Gastrocnemius medialis (tissue), 4 donors: ENCODE data around the gene SSTR5. TPM values are rescaled to one million over a fixed set of nuclear protein-coding genes. Genes with fewer than 3 reads are reported as not detected.
"Not testable (repeated sequence)": the region's sequence is repeated elsewhere in the genome, so short reads cannot be mapped to it uniquely, and the experiment has no call there.

Experiments used
- ATAC-seq, 2 donors: fragments of 150-250 bp; one replicate each; pipeline ENCODE4 v1.9.1; 2016
- DNase-seq, 2 donors: peaks; one replicate each; pipeline ENCODE4 v3.0.0-alpha.2; 2019
- H3K27ac ChIP-seq, 4 donors: fragments of 200-600 bp; sonication (generic); 1 replicate in 1 of 4; 2 replicates in 3 of 4; pipeline ENCODE4 v1.5.1; 2016 to 2018; ENCODE audit warnings: mild to moderate bottlenecking in 2 of 4, moderate library complexity in 1 of 4
- H3K27me3 ChIP-seq, 3 donors: fragments of 200-600 bp; sonication (generic) in 2 of 3; 1 replicate in 1 of 3; 2 replicates in 2 of 3; pipeline versions ENCODE4 v1.5.1 to v1.6.0; 2016 to 2019; ENCODE audit warnings: mild to moderate bottlenecking in 1 of 3, moderate library complexity in 1 of 3
- H3K36me3 ChIP-seq, 2 donors: fragments of 200-600 bp; sonication (generic) in 1 of 2; one replicate each; pipeline ENCODE4 v1.5.1; 2017 to 2018
- H3K4me1 ChIP-seq, 2 donors: fragments of 200-600 bp; sonication (generic) in 1 of 2; one replicate each; pipeline ENCODE4 v1.5.1; 2016 to 2017; ENCODE audit warnings: mild to moderate bottlenecking in 2 of 2
- H3K4me3 ChIP-seq, 4 donors: fragments of 200-600 bp; sonication (generic) in 3 of 4; 1 replicate in 1 of 4; 2 replicates in 3 of 4; pipeline ENCODE4 v1.5.1; 2016 to 2019; ENCODE audit warnings: mild to moderate bottlenecking in 2 of 4
- H3K9me3 ChIP-seq, 3 donors: fragments of 200-600 bp; sonication (generic) in 2 of 3; 1 replicate in 1 of 3; 2 replicates in 2 of 3; pipeline ENCODE4 v1.5.1; 2016 to 2019
- CTCF ChIP-seq, 5 experiments: fragments of 450-650 bp in 3 of 5; fragments of 200-600 bp in 2 of 5; sonication (generic) in 2 of 5; IDR thresholded peaks in 4 of 5; conservative IDR thresholded peaks in 1 of 5; 1 replicate in 4 of 5; 2 replicates in 1 of 5; pipeline ENCODE4 v1.5.1; 2016 to 2019; ENCODE audit warnings: antibody characterized with exemption in 5 of 5, mild to moderate bottlenecking in 3 of 5, moderate library complexity in 3 of 5
- POLR2A ChIP-seq, 2 donors: fragments of 450-650 bp; IDR thresholded peaks; one replicate each; pipeline ENCODE4 v1.6.1; 2017; ENCODE audit warnings: antibody characterized with exemption in 2 of 2, mild to moderate bottlenecking in 2 of 2, moderate library complexity in 2 of 2
- in situ Hi-C, 4 donors: fragments of 200-750 bp; cut with MboI; loops; one replicate each; pipeline versions ENCODE4 v1.15.0 to v1.8.0; 2017; ENCODE audit warnings: low sequenced_read_pairs in 4 of 4
- intact Hi-C: fragments of 100-400 bp; cut with DNase I; formaldehyde crosslinking; loops from one replicate; pipeline ENCODE4 v1.15.1; 2023; ENCODE audit warnings: low total_unique reads
- total RNA-seq, 4 donors: library from RNA; depleted of rRNA; stranded (reverse); fragments of >200 nt; gene quantifications; one replicate each; pipeline versions ENCODE4 v1.1.0 to v1.2.3, GENCODE V29; 2016

The SSTR5 gene
- total RNA-seq, 4 donors from 2014 or later: 0.24 to 1.3 (median 0.33) TPM; not detected in 1

DNA sequence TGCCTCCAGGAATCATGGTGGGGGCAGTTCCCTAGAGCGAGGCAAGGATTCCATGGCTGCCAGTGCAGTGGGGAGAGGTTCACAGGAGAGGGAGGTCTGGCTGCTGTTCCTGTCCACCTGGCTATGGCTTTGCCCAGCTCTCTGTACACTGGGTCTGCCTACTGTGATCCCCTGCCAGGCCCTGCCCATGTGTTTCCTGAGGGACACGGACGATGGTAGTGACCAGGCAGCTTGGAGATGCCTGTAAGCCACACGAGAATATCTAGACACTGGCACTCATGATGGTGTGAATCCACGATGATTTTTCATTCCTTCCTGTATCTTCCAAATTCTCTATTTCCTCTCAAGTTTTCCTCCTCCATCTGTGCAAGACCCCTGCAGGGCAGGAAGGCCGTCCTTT lies 12.4 kb downstream of the SSTR5 start:
- H3K27me3 ChIP-seq: peaks cover 59 to 75% (median 70%) of the 10 kb centered on the region in 3 donors
- in situ Hi-C loops (no loop called here), intact Hi-C loops (no loop called here)
- no peak overlapping the region for H3K4me3 ChIP-seq
- no peak overlapping the region for H3K27ac ChIP-seq
- DNase-seq (no peak), ATAC-seq (no peak)
- peaks cover 8 to 11% of the 10 kb centered on the region in 2 donors for H3K4me1 ChIP-seq
- no peaks in the 10 kb centered on the region for H3K36me3 ChIP-seq
- H3K9me3 ChIP-seq: peaks cover 0 to 9% (median 4%) of the 10 kb centered on the region in 3 donors
- TF ChIP-seq POLR2A (IDR thresholded peaks at IDR 0.05) (no peak), CTCF (IDR thresholded peaks at IDR 0.05 in 4 of 5, conservative IDR thresholded peaks at IDR 0.05 in 1 of 5) (no peak)

DNA sequence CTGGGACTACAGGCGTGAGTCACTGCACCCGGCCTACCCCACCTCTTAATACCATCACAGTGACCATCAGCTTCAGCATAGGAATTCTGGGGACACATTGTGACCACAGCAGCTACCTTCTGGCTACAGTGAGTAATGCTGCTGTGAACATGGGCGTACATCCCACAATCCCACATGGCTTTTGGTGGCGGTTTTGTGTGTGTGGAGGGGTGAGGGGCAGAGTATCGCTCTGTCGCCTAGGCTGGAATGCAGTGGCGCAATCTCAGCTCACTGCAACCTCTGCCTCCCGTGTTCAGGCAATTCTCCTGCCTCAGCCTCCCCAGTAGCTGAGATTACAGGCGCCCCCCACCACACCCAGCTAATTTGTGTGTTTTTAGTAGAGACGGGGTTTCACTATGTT lies 13.9 kb downstream of the SSTR5 start:
- ATAC-seq, DNase-seq, H3K9me3 ChIP-seq, intact Hi-C loops, in situ Hi-C loops, H3K27ac ChIP-seq, H3K4me3 ChIP-seq, H3K36me3 ChIP-seq: not testable (repeated sequence)
- Histone ChIP-seq H3K4me1 (peaks cover 13 to 20% of the 10 kb centered on the region in 2 donors), H3K27me3 (peaks cover 49 to 67% (median 63%) of the 10 kb centered on the region in 3 donors)

DNA sequence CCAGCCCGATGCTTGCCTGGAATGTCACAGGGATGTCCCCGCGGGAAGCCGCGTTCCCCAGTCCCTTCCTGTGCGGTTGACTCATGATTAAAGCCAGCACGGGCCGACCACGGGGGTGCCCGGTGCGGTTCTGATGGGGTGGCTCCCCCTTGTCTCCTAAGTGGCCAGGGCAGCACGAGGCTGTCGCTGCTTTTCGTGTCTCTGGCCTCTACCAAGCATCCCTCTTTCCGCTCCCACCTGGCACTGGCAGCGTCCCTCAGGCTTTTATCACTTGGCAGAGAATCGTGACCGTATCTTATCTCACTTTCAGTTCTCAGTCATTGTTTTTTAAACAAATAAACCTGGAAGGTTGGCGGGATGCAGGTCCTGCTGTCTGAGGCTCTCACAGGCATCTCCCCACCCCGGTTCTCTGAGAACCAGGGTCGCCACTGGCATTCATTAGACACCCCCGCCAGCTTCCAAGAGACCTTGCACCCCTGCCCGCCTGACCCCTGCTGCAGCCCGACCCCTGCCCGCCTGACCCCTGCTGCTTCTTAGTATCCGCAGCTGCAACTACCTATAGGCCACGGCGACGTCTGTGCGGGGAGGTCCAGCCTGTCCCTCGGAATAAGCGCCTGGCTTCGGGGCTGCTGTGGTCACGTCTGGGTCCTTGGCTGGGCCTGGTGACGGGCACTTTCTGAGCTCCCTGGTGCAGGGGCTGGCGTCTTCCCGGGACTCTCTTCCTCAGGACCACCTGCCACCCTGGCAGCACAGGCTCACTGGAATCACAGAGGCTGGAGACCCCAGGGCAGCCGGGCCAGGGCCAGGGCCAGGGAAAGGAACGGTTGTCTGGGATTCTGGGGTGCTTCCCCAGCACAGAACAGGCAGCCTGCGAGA lies 16.0 kb downstream of the SSTR5 start:
- no peaks in the 10 kb centered on the region for H3K36me3 ChIP-seq
- in situ Hi-C loops (no loop called here), intact Hi-C loops (no loop called here)
- H3K27me3 ChIP-seq: peaks cover 33 to 47% (median 42%) of the 10 kb centered on the region in 3 donors
- H3K4me1 ChIP-seq: peaks cover 13 to 20% of the 10 kb centered on the region in 2 donors
- H3K27ac ChIP-seq: peak overlapping the region in 1 of 4 donors; percentile 88
- ATAC-seq (no peak), DNase-seq (no peak)
- peaks cover 0 to 9% (median 4%) of the 10 kb centered on the region in 3 donors for H3K9me3 ChIP-seq
- peak overlapping the region in 1 of 4 donors; percentile 53 for H3K4me3 ChIP-seq
- TF ChIP-seq CTCF (IDR thresholded peaks at IDR 0.05 in 4 of 5, conservative IDR thresholded peaks at IDR 0.05 in 1 of 5) (no peak), POLR2A (IDR thresholded peaks at IDR 0.05) (no peak)

DNA sequence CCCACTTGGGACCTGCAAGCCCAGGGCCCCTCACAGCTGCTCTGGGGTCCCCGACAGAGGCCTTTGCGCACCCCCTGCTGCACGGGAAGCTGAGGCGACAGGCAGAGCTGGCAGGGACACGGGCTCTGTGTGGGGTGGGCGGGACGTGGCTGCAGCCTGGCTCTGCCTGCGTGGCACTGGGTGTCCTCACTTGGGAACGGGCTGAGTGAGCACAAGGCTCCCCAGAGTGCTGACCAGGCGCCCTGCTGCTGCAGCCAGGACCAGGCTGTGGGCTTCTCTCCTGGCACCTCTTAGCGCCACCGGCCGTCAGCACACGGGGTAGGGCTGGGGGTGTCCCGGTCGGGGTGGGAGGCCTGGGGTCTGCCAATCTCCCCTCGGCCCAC lies 16.9 kb downstream of the SSTR5 start:
- DNase-seq (peak; percentile 20 to 71), ATAC-seq (peak; percentile 53 to 55)
- no peak for TF ChIP-seq POLR2A (IDR thresholded peaks at IDR 0.05)
- TF ChIP-seq CTCF (IDR thresholded peaks at IDR 0.05 in 4 of 5, conservative IDR thresholded peaks at IDR 0.05 in 1 of 5): no peak
- H3K27me3 ChIP-seq: peaks cover 26 to 38% (median 36%) of the 10 kb centered on the region in 3 donors
- H3K27ac ChIP-seq: peak overlapping the region; percentile 76 to 92 (median 88)
- H3K4me1 ChIP-seq: peaks cover 13 to 20% of the 10 kb centered on the region in 2 donors
- in situ Hi-C loops (no loop called here), intact Hi-C loops (no loop called here)
- H3K9me3 ChIP-seq: peaks cover 0 to 9% (median 4%) of the 10 kb centered on the region in 3 donors
- peak overlapping the region; percentile 48 to 55 (median 52) for H3K4me3 ChIP-seq
- no peaks in the 10 kb centered on the region for H3K36me3 ChIP-seq
